Inferior parietal cortex (tissue), 1 donor: ENCODE measurements around the gene PDE4D.
"Not testable (repeated sequence)": the region's sequence is repeated elsewhere in the genome, so short reads cannot be mapped to it uniquely, and the experiment has no call there.

Experiments used
- DNase-seq: peaks from one replicate; pipeline ENCODE4 v3.0.0-alpha.2; 2016; ENCODE audit errors: extremely low spot score

The PDE4D gene

DNA sequence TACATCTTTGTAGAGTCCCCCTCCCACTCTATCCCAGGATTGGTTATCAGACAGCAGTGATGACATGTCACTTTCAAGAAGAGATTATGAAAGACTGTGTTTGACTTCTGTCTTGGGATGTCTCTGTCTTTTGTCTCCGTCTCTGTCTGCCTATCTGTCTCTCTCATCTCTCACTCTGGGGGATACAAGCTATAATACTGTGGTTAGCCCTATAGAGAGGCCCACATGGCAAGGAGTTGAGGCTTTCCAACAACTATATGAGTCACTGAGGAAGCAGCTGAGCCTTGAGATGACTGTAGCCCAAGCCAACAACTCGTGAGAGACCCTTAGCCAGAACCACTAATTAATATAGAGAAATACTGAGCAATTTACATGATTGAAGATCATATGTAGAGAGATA, 284.8 kb downstream of the PDE4D start:
- DNase-seq = no peak

- DNase-seq = peak; percentile 15
Observed at GRCh38 chr5:59607138-59607765, 286.3 kb downstream of the PDE4D start.

GRCh38 chr5:59605915-59606314, 287.6 kb downstream of the PDE4D start:
- no peak for DNase-seq

DNA sequence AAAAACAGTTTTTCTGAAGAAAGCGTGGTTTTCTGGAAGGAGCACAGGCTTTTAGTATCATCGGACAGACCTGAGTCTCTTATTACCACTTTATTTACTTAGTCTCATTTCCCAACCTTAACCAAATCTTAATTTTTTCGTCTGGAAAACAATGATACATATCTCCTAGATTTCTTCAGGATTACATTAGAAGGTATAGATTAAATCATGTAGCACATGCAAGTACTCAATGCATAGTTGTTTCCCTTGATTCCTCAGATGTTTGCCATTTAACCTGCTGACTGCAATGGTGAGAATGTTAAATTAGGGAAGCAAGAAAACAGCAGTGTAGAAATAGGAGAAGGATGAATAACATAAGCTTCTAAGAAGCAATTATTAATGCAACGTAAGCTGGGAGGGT, 289.4 kb downstream of the PDE4D start:
- DNase-seq = no peak

DNA sequence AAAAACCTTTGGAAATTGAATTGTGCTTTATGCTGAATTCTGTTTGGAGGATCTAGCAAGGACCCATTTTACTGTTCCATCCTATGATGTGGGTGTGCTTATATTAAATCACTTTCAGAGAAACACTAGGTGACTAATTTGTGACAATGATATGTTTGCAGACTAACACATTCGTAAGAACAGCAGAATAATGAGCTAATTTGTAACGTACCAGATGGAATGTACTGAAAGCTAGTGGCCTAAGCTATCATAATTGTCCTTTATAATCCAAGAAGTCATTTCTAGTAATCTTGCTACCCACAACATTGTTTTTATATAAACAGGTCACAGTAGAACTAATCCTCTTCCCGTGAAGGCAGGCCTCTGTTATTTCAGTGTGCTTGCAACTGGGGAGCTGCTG, 292.5 kb downstream of the PDE4D start:
- DNase-seq = no peak

DNA sequence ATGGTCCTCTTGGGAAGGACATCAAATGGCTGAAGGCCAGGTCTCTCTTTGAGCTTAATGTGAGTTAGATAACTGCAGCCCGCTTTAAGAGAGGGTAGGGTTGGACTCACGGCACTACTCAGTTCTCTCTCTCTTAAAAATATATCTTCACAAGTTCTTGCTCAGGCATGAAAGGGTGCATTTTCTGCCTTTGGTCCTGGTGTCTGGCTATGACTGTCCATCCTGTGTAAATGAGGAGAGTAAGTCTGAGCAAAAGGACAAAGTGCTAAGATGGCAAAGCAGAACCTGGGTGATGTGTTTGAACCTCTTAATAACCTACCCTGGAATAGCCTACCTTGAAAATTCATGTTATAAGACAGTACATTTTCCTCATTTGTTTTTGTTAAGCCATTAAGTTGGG, 293.4 kb downstream of the PDE4D start:
- no peak for DNase-seq

GRCh38 chr5:59599729-59600128, 293.8 kb downstream of the PDE4D start:
- DNase-seq = no peak

DNA sequence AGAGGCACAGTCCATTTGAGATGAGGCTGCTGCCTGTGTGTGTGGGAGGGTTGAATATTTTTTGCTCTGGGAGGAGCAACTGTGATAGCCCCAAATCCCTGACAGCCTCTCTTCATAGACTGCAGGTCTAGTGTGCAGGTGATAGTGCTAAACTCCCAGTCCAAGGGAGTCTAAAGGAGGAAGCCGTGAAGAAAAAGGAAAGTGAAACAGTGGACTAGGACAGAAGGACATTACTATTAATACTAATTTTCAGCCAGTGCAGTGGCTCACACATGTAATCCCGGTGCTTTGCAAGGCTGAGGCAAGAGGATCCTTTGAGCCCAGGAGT, 295.0 kb downstream of the PDE4D start:
- DNase-seq = no peak

GRCh38 chr5:59597690-59598546, 295.6 kb downstream of the PDE4D start:
- no peak for DNase-seq

GRCh38 chr5:59596586-59597350, 296.8 kb downstream of the PDE4D start:
- DNase-seq = no peak

DNA sequence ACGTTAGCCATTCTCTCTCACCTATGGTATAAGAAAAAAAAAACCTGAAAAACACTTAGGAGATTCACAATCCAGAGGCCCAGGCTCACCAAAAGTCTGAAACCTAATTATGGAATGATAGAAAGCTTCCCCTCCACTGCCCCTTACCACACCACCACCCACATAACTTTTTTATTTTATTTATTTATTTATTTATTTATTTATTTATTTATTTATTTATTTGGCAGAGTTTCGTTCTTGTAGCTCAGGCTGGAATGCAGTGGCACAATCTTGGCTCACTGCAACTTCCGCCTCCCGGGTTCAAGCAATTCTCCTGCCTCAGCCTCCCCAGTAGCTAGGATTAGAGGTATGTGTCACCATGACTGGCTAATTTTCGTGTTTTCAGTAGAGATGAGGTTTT, 299.4 kb downstream of the PDE4D start:
- not testable (repeated sequence) for DNase-seq

DNA sequence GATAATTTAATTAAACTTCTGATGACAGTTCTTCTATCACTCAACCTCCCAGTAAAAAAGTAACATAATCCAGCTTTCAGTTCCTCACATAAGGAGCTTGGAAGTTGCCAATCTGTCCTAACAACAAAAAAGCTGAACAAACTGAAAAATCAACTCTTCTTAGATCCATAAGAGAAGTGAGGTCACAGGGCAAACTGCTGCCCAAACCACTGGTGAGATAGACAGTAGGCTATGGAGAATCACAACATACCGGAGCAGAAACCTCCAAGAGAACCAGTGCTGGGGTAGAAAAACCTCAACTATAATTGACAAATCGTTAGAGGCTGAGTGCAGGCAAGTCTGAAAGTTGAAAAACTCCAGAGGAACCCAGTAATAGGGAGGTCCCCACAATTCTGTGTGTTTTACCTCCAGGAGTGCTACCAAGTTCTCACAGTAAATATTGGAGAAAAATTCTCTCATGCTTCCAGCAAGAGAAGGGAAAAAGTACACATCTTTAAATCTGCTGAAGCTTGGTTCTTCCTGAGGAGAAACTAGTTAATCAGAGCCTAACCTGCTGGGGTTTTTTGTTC, 300.0 kb downstream of the PDE4D start:
- DNase-seq = no peak

DNA sequence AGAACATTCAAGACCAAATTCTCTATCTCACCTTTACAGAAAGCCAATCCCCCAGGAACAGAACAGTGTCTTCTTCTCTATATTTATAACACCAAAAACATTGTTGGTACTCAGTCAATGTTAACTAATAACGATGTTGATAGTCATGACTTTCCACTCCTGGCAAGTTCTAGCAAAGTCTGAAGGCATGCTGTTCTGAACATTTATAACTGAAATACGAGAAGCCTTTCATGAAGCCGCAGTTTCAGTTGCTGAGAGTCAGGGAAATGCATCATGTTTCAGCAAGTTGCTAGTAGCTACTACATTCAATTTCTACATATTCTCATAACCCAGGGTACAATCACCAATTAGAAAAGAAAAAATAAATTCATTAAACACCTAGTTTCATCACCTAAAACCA, 301.4 kb downstream of the PDE4D start:
- DNase-seq = no peak

GRCh38 chr5:59591162-59591561, 302.4 kb downstream of the PDE4D start:
- DNase-seq = no peak

DNA sequence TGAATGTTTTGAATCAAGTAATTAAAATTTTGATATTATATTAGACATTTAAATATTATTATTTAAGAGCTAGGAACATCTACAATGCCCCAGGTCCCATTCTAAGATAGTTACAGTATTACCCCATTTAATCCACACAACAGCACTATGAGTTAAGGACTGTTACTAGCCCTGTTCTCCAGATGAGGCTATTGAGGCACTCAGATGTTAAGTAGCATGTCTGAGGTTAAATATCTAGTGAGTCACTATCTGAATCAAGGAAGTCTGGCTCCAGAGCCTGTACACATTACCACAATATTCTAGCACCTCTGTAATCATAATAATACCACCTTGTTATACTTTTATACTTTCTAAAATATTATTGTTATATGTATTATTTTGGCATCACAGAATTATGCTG, 304.6 kb downstream of the PDE4D start:
- no peak for DNase-seq

DNA sequence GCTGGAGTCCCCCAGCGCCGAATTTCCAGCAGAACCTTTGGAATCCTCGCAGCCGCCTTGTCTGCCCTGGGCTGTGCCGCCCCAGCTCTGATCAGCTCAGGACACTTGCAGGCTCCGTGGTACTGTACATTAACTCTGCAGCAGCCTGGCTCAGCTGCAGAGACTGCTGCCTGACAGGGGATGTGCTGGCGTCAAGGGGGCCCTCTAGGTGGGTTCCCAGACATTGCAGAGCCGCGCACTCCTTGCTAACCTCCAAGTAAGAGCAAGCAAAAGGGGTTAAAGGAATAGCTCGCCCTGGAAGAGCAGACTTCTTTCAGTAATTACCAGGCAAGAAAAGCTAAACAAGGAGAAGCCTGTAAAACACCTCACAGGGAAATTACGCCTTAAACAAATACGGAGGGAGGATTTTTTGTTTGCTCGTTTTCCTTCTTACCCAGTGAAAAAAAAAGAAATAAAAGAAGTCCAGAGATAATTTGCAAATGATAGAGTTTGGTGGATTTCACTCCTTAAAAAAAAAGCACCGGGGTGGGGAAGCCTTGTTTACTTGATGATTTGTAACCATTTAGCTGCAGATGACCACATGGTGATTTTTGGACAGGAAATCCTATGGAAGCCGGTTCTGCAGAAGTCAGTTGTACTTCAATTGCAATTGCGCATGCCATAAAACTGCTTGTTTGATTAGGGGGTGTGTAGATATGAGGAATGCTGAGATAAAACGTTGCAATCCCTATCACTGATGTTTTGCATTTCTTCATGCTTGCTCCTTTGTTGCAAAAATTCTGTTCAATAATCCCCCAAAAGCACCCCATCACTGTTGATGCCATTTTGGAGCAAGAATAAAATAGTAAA, 305.8 kb downstream of the PDE4D start:
- DNase-seq = peak; percentile 78

DNA sequence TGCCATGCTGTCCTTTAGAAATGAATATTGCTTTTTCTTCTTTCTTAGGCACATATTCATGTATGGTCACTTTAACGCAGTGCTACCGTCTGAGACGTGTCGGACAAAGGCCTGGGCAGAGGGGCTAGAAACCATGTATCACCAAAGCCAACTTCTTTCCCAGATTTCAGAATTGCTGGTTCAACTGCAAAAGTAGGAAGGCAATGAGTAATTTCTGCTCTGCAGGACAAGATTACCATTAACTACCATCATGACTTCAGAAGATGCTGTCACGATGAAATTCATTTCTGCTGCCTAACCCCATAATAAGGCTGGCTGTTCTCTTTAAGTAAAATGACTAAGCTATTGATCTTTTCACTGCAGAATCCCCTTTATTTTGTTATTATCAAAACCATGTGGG, 306.7 kb downstream of the PDE4D start:
- DNase-seq = no peak

- DNase-seq = peak; percentile 53
Observed at GRCh38 chr5:59584858-59585846, 308.4 kb downstream of the PDE4D start.

GRCh38 chr5:59583810-59584562, 309.5 kb downstream of the PDE4D start:
- peak; percentile 55 for DNase-seq
